Stimulated activated CD4-positive, alpha-beta T cell treated with anti-CD3 and anti-CD28 coated beads, Interleukin-15, amount 100 ng/mL, for 1 hour (primary cell): ENCODE results near the gene TSHZ1.

Source experiments
- DNase-seq, 2 donors: peaks; one replicate each; pipeline ENCODE4 v3.0.0-alpha.2; 2020; ENCODE audit warnings: low read depth in 1 of 2, low spot score in 1 of 2

The TSHZ1 gene

DNA sequence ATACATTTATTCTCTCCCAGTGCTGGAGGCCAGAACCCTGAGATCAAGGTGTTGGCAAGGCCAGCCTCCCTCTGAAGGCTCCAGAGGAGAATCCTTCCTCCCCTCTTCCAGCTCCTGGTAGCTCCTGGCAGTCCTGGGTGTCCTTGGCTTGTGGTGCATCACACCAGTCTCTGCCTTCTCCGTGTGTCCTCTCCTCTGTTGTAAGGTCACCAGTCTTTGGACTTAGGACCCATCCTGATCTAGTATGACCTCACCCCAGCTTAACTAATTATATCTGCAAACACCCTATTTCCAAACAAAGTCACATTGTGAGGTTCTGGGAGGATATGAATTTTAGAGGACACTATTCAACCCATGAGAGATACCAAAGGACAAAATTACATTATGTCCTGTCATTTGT is 31.1 kb downstream of the TSHZ1 start:
- no peak for DNase-seq

DNA sequence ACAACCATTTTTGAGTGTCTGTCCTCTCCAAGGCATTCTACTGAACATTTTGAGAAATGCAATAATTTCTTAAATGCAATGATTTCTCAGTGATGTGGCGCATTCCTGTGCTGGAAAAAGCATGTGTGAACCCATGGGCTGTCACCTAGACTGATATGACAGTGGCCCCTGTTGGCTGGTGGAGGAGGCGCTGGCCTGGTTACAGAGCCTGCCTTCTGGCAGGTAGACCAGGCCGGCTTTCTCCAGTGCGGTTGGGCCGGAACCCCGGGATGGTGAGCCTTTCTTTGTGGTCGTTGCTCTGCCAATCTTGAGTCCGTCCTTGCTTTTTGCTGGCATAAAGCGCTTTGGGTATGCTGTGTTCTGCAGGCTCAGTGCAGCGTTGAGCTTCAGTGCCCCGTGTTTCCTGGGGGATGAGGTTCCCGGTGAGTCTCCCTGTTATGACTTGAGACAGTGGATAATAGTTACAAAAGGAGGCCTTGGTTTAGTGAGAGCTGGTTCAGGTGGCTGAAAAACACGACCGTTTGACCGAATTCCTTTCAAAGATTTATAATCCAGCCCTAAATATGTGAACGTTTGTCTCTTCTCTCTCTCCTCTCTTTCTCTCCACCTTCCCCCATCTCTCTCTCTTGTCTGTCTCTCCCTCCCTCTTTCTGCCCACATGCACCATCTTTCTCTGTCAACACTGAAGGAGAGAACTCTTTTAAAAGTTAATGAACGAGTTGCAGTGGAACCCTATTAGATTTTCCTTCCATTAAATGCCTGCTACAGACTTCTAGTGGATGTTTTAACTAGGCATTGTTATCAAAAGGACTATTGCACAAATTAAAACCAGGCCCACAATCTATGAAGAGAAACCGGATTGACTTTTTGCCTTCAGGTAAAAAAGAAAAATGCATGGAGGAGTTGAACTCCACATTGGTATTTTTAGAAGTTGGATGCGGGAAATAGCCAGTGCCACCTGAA is 34.0 kb downstream of the TSHZ1 start:
- DNase-seq = no peak

DNA sequence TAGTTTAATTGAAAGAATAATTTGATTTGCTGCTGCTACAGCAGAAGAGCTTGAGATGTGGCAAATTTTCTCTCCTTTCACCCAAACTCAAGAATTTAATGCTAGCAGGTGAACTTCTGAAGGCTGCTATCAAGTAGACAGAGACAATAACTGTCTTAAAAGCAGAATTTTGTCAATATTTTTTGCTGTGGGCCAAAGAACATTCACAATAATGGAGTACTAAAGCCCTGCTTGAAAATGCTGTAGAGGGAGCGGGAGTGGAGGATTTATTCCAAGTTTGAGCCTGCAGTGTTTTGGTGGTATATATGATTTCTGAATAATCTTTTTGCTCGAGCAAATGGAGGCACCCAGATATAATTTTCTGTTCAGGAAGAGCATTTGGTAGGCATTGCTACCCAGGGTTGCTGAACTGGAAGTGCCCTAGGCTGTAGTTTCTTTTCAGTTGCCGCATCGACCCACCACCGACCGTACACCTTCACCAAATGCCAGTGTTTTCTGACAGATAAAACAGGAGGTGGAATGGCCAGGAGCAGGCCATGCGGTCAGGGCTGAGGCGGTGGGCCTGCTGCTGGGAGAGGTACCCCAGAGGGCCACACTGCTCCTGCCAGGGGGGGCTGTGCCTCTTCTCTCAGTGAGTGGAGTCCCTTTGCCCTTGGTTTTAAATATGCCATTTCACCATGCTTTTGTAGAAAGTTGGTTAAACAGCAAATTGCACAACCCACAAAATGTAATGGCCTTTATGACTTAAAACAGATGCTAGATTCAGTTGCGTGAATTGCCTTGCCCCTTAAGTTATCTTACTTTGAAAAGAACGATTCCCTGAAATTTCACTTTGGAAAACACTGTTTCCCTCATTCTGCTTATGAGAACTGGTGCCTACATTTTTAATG is 36.4 kb downstream of the TSHZ1 start:
- no peak for DNase-seq

DNA sequence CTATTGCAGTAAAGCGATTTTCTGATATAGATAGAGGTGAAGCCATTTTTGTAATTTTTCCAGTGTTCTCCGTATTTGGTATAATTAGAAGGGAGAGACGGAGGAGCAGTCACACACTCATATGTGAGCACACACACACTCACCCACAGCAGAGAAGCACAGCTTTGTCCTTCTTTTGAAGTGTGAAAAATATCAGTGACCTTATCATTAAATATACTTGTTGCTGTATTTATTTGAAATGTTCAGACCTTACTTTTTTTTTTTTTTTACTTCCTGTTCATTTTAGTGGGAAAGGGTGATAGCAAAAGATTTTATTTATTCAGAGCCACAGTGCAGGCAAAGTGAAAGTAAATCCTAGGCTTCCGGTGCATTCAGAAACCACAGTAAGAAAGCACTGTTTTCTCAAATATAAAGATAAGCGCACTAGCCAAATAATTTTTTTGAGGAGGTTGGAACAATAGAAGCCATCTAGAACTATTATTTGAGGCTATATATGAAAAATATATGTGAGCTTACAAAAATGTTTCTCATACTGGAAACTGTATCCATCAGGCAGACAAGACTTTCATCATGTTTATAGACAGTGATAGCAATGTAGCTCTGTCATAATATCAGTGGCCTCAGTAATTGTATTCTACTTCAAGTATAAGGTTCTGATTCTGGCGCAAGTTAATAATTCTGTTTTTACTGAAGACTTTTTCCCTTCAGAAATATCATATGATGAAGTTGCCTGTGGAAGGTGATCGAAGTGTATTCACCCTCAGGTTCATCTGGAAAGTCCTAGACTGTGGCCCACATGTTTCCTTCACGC is 37.2 kb downstream of the TSHZ1 start:
- DNase-seq = no peak

DNA sequence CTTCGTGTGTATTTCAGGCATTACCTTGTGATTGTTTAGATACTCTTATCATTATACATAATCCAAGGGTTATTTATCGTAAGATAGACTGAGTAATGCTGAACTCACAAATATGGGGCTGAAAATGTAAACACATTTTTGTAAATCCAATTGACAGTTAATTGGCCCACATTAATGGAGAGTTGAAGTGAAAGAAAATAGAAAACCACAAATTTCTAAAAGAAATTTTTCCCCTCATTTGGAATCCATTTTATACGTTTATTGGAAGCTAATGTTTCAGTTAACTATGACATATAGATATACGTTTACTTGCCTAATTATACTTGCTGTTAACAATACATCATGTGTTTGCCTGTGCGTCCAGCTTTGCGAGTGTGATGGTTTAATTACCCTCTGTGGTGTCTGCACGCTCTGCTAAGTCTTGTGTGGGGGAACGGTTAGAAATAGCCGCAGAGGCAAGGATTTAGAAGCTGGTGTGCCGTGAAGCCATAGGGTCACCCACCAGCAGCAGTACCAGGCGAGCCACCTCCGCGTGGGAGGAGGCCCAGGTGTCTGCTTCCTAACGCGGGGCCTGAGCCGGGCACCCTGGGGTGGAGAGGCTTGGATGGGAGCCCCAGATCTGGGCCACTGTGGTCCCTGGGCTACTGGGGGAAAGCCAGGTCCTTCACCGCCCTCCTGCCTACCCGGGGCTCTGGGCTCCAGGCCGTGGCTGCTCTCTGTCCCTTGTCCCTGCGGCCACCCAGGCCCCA is 38.0 kb downstream of the TSHZ1 start:
- no peak for DNase-seq

DNA sequence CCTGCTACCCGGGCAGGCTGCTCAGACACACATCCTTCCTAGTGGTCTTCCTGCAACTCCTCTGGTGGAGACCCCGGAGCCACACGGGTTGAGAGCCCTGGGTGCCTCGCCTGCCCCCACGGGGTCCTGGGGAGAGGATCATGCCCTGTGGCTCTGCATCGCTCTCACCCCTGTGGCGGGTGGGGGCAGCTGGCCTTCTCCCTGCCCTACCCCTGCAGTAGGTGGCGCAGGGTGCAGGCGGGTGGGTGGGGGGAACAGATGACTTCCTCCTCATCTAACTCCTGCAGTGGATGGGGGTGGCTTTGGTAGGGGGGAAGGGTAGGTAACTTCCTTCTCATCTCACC is 38.5 kb downstream of the TSHZ1 start:
- DNase-seq = no peak

DNA sequence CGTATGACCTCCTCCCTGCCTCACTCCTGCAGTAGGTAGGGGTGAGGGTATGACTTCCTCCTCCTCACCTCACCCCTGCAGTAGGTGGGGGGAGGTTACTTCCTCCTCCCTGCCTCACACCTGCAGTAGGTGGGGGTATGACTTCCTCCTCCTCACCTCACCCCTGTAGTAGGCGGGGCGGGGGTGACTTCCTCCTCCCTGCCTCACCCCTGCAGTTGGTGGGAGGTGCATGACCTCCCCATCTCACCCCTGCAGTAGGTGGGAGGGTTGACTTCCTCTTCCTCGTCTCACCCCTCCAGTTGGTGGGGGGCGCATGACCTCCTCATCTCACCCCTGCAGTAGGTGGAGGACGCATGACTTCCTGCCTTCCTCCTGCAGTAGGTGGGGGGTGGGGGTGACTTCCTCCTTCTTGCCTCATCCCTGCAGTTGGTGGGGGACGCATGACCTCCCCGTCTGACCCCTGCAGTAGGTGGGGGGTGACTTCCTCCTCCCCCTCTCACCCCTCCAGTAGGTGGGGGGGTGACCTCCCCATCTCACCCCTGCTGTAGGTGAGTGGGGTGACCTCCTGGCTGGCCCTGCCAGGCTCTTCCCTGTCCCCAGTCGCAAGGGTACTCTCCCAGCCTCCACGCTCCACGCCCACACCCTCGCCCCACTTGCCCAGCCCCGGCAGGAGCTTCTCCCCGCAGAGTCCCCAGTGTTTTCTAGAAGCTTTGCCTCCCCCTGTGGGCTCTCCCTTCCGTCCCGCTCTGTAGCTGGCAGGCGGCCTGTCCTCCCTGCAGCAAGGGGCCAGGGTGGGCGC is 39.3 kb downstream of the TSHZ1 start:
- no peak for DNase-seq

DNA sequence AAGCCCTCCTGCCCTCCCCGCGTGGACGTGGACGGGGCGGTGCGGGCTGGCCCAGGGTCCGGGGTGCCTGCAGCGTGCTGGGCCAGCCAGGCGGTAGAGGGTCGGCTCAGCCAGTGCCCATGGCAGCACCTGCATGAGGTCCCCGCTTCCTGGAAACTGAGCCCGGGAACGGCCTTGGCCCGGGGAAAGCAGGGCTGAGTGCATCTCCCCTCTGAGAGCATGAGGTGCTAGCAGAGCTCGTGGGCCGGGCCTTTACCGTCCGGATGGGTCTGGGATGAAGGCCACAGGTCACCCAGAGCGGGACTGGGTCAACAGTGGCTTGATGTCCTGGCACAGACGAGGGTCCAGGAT is 39.8 kb downstream of the TSHZ1 start:
- DNase-seq = no peak

DNA sequence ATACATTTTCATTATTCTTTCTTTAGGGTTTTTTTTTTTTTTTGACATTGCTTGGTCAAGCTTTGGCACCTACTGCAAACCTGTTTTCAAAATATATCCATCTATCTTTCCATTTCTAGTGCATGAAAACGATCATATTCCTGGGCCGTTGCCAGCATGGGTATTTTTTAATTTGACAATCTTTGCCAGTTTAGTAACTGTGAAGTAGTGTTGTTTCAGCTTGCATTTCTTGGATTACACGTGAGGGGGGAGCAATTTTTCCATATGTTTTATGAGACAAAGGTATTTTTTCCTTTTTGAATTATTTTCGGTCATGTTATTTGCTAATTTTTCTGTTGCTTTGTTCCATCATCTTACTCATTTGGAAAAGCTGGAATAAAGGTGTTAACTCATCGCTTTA is 40.9 kb downstream of the TSHZ1 start:
- no peak for DNase-seq

DNA sequence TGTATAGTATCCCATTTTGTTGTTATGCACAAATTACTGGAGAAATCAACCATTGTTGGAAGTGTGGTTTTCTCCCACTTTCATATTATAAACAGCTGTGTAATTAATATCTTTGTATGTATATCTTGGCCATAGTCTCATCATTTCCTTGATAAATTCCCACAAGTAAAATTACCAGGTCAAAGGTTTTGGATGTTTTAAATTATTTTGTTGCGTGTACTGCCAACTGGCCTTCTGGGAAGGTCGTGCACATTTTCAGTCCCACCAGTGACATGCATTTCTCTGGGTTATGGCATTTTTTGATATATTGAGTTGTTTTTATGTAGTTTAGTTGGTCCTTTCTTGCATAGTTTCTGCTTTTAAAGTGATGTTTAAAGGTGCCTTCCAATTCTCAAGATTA is 41.5 kb downstream of the TSHZ1 start:
- DNase-seq = no peak

DNA sequence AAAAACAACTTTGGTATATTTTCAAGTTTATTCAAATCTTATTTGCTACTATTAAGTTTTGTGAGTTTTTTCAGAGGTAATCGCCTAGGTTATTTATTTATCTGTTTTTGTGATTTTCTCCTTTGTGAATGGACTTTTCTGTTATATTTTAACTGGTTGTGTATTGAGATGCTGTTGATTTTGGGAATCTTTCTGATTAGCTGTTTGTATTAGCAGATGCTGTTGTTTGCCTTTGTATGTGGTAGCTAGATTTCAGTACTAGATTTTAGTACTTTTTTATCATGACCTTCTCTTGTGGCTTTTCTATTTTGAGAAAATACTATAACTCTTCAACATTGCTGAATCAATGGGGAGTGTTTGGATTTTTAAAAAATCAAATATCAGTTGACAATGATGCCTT is 42.4 kb downstream of the TSHZ1 start:
- no peak for DNase-seq

DNA sequence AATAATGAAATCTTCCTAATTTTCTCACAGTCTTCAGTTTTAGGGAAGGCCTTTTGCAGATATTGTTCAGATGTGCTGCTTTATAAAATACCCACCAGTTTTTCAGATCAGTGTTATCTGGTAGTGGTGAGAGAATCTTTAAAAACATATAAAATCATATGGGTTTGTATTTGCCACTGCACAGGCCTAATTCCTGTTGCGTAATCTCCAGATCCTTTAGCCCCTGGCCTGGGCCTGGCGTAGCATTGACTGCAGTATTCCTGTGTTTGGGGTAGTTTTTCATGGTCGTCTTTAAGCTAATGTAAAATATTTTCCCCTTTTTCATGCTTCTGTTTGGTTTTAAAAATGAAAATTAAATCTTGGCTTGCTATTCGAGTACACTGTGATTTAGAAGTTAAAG is 43.2 kb downstream of the TSHZ1 start:
- DNase-seq = no peak

DNA sequence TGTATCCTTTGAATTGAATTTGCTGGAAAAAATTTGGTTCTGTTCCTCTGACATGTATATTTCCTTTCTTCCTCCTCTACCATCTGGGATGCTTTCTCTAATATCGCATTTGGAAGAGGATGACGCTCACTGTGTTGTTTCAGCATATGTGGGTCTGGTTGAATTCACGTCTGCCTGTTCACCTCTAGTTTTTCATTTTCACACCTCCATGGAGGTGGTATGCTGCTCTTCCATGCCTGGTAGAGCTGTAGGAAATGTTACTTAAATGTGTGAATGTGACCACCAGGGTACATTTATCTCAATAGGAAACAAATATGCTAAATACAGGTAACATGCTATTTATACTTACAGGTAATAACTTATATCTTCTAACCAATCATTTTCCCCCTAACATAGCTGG is 44.5 kb downstream of the TSHZ1 start:
- DNase-seq = no peak

DNA sequence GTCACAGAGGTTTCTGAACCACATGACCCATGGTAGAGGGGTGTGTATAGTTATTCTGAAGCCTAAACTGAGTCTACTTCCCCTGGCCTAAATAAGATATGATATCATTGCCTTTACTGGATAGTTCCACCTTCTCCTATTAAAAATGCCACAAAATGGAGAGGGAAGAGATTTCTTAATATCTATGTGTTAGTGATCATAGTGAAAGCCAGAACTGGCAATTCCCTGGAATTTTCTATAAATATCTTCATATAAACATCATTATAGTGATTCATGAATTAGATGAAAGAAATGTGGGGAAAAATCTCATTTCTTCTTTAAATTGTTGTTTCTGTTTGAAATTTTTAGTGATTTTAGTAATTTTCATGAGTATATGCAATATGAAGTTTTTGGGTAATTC is 45.8 kb downstream of the TSHZ1 start:
- no peak for DNase-seq

DNA sequence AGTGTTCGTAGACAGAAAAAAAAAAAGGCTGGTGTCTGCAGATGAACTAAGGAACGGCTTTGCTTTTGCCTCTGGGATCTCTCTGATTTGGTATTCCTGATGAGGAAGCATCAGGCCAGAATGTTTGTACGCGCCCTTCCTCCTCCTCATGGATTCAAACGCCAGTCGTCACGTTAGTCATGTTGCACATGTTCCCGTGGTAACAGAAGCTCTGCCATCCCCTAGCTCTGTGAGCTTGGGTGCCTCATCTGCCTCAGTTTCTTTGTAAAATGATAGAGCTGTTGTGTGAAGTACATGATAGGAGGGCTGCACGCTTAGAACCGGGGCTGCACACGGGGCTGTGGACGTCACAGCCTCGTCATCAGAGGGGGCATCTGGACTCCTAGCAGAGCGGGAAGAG is 47.0 kb downstream of the TSHZ1 start:
- no peak for DNase-seq

DNA sequence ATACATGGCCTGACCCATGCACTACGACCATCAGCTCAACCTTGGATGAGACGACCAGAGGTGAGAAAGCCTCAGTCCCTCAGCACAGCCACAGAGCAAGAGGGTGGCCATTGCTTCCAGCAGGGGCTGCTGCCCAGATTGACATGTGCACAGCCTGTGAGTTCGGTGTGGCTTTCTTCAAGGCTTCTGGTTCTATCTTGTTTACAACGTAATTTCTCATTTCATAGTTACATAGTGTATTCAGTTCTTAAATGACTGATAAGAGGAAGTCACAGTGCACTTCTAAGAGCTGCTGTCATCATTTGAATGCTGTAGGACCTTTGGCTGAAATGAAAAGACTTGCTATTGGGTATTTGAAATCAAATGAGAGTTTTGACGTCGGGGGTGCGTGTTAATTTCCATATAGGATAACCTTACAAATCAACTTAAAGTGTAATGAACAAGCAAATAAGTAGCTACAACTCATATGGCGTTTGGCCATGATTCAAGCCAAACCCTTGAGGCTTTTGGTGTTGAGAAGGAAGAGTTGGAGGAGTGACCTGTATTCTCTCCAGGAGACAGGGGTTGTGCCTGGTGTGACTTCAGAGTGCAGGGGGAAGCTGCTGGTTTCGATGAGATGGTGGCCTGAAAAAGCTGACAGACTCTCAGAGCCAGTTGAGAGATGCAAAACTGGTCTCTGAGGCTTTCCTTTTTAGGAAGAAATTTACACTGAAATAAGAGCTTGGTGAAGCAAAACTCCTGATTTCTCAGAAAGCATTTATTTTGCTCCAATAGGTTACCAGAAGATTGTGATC is 51.0 kb downstream of the TSHZ1 start:
- no peak for DNase-seq

DNA sequence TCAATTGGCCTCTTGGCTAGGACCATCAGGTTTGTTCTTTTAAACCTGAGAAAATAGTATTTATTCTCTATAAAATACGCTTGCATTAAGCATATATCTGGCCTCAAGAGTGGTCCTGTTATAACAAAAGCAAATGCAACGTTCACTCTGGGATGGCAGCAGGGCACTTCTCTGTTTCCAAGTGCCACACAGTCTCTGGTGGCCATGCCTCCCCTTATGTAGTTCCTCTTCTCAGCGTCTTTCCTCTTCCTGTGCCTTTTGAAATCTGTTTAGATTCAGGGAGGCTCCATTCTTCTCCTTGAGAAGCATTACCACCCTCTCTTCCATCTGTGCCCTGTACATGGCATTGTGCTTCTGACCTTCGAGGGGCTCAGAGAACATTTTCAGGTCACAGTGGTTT is 51.9 kb downstream of the TSHZ1 start:
- DNase-seq = no peak

DNA sequence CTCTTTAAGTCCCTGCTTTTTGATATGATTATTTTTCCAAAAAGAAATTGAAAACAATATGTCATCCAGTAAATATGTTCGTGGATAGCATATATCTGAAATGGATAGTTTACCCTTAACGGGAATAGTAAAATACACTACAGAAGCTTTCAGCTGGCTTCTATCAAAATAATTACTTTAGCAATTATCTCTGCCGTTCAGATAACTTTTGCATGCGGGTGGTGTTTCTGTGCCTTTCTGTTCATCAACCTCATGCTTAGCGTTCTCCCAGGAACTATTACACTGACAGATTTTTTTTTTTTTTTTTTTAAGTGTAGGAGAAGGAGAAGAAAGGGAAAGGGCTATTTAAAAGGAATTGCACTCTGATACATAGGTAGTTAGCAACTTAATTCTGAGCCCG is 53.6 kb downstream of the TSHZ1 start:
- no peak for DNase-seq

DNA sequence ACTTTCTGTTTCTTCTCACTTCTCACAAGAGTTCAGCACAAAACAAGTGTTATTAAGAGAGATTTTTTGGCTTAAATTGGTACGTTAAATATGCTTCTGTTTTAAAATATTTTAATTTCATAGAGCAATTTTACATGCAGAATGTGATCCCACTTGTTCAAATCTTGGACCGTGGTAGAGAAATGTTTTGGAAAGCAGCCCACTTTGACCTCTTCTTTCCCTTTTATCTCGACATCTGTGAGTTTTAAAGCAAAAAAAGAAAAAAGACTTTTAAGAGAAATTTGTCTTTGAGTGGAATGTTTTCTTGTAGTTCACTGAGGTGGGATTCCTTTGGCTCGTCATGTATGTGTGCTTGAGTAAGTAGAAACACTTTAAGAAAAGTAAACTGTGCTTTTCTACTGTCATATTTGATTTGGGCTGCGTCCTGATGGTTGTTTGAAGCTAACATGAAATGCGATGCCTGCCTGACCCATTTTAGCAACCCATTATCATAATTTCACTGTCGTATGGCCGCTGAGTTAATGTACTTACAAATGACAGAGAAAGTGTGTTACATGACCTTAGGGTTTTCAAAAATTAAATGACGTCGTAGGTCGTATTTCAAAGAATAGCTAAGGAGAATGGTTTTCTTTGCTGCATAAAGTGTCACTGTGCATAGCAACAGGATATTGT is 54.5 kb downstream of the TSHZ1 start:
- DNase-seq = no peak
